Measurements from ENCODE around the gene ATXN7L1. TPM values are rescaled to one million over a fixed set of nuclear protein-coding genes. Genes with fewer than 3 reads are reported as not detected.
A peak's percentile ranks its signal among the peaks of the same experiment; 100 is the strongest.

The ATXN7L1 gene
- total and polyA plus RNA-seq, 2 donors (not counting 1 experiment from before 2014, with no cell fraction given): 7.1 to 40.6 TPM

- Histone ChIP-seq H3K27me3 (replicated peaks in 1 of 4; ENCODE audit: control extremely low read depth in 1 of 4, control insufficient read depth in 3 of 4, insufficient read depth in 4 of 4, low read length in 3 of 4) (no peaks in the 10 kb centered on the region), H3K4me2 (replicated peaks; ENCODE audit: low read depth, low read length, poor library complexity, severe bottlenecking) (peak overlapping the region; percentile 45), H3K27ac (ENCODE audit: low read length in 2 of 2) (peak overlapping the region in 1 of 2 donors; percentile 5), H3K36me3 (replicated peaks in 1 of 2; ENCODE audit: control extremely low read depth in 1 of 2, control insufficient read depth in 1 of 2, extremely low read depth in 1 of 2, insufficient read depth in 2 of 2, low read length in 1 of 2) (peaks cover 2% of the 10 kb centered on the region in 2 experiments), H3K9ac (ENCODE audit: low read length) (no peak overlapping the region), H3K4me3 (ENCODE audit: control extremely low read depth in 1 of 5, extremely low read depth in 1 of 5, insufficient read depth in 1 of 5, low read depth in 2 of 5, low read length in 4 of 5) (no peak overlapping the region), H4K20me1 (ENCODE audit: control insufficient read depth, insufficient read depth, low read length, poor library complexity, severe bottlenecking) (no peaks in the 10 kb centered on the region), H3K4me1 (ENCODE audit: control insufficient read depth in 2 of 2, insufficient read depth in 2 of 2, low read length in 2 of 2) (peaks cover 37 to 51% of the 10 kb centered on the region in 2 donors), H2AFZ (ENCODE audit: insufficient read depth, low read depth, low read length, poor library complexity, severe bottlenecking) (peak overlapping the region; percentile 12), H3K79me2 (ENCODE audit: control insufficient read depth, insufficient read depth, low read length) (peaks cover 45% of the 10 kb centered on the region), H3K9me3 (ENCODE audit: control extremely low read depth in 1 of 3, control insufficient read depth in 2 of 3, insufficient read depth in 1 of 3, low read length in 2 of 3) (no peaks in the 10 kb centered on the region)
- DNase-seq (peak; percentile 35), ATAC-seq (ENCODE audit: low read depth) (no peak)
- no peak for TF ChIP-seq CTCF (IDR thresholded peaks at IDR 0.05)
- no peak for TF ChIP-seq EZH2 (IDR thresholded peaks at IDR 0.05; ENCODE audit: borderline replicate concordance, insufficient read depth, low read depth, low read length, poor library complexity, severe bottlenecking)
- Mint-ChIP-seq H3K4me1 (peaks cover 67% of the 10 kb centered on the region), H3K27me3 (no peaks in the 10 kb centered on the region), H3K27ac (peak overlapping the region; percentile 74), H3K4me3 (no peak overlapping the region), H3K9me3 (ENCODE audit: insufficient read depth) (no peaks in the 10 kb centered on the region)
- CTCF ChIA-PET: interaction anchor here (0.8 to 3.3 kb wide), 8 partner anchors 12 to 202 kb away, joined by 3 to 22 read pairs (median 4); no protein-coding TSS in a partner anchor
- intact Hi-C loops (cut with micrococcal nuclease): loop anchor here (5.0 to 10.0 kb wide), 2 partner anchors 611 to 1489 kb away; partner anchors contain the start of gene HBP1
- POLR2A ChIA-PET: interaction anchor here (0.7 kb wide), 1 partner anchor 16 kb away, joined by 5 read pairs; no protein-coding TSS in a partner anchor
- 23% methylated on average over 8 of the region's 8 CpGs for WGBS (ENCODE audit: insufficient coverage)
These were observed 200.4 kb downstream of the ATXN7L1 start for GRCh38 chr7:105675934-105676371.

GRCh38 chr7:105674200-105674920 is 202.0 kb downstream of the ATXN7L1 start:
- peaks cover 44% of the 10 kb centered on the region for H3K79me2 ChIP-seq (ENCODE audit: control insufficient read depth, insufficient read depth, low read length)
- no peak overlapping the region for H3K4me2 ChIP-seq (replicated peaks; ENCODE audit: low read depth, low read length, poor library complexity, severe bottlenecking)
- 69% methylated on average over 2 of the region's 4 CpGs for WGBS (ENCODE audit: insufficient coverage)
- H3K27ac ChIP-seq (ENCODE audit: low read length in 2 of 2): peak overlapping the region in 1 of 2 donors; percentile 10
- no peaks in the 10 kb centered on the region for H3K9me3 ChIP-seq (ENCODE audit: control extremely low read depth in 1 of 3, control insufficient read depth in 2 of 3, insufficient read depth in 1 of 3, low read length in 2 of 3)
- H4K20me1 ChIP-seq (ENCODE audit: control insufficient read depth, insufficient read depth, low read length, poor library complexity, severe bottlenecking): no peaks in the 10 kb centered on the region
- Mint-ChIP-seq H3K27ac (peak overlapping the region; percentile 74), H3K4me1 (peaks cover 63% of the 10 kb centered on the region), H3K27me3 (no peaks in the 10 kb centered on the region), H3K4me3 (no peak overlapping the region), H3K9me3 (ENCODE audit: insufficient read depth) (no peaks in the 10 kb centered on the region)
- no peak overlapping the region for H2AFZ ChIP-seq (ENCODE audit: insufficient read depth, low read depth, low read length, poor library complexity, severe bottlenecking)
- no peak overlapping the region for H3K4me3 ChIP-seq (ENCODE audit: control extremely low read depth in 1 of 5, extremely low read depth in 1 of 5, insufficient read depth in 1 of 5, low read depth in 2 of 5, low read length in 4 of 5)
- POLR2A ChIA-PET: interaction anchor here (0.6 kb wide), 1 partner anchor 17 kb away, joined by 5 read pairs; no protein-coding TSS in a partner anchor
- no peaks in the 10 kb centered on the region for H3K27me3 ChIP-seq (replicated peaks in 1 of 4; ENCODE audit: control extremely low read depth in 1 of 4, control insufficient read depth in 3 of 4, insufficient read depth in 4 of 4, low read length in 3 of 4)
- intact Hi-C loops (cut with micrococcal nuclease): loop anchor here (10.0 kb wide), 1 partner anchor 1490 kb away; the partner anchor contains the start of gene HBP1
- DNase-seq: no peak
- peaks cover 35 to 47% of the 10 kb centered on the region in 2 donors for H3K4me1 ChIP-seq (ENCODE audit: control insufficient read depth in 2 of 2, insufficient read depth in 2 of 2, low read length in 2 of 2)
- TF ChIP-seq CTCF (IDR thresholded peaks at IDR 0.05): no peak
- no peak for TF ChIP-seq EZH2 (IDR thresholded peaks at IDR 0.05; ENCODE audit: borderline replicate concordance, insufficient read depth, low read depth, low read length, poor library complexity, severe bottlenecking)
- no peak for ATAC-seq (ENCODE audit: low read depth)
- peaks cover 2% of the 10 kb centered on the region in 2 experiments for H3K36me3 ChIP-seq (replicated peaks in 1 of 2; ENCODE audit: control extremely low read depth in 1 of 2, control insufficient read depth in 1 of 2, extremely low read depth in 1 of 2, insufficient read depth in 2 of 2, low read length in 1 of 2)
- no peak overlapping the region for H3K9ac ChIP-seq (ENCODE audit: low read length)
- CTCF ChIA-PET: interaction anchor here (0.9 to 3.0 kb wide), 6 partner anchors 12 to 368 kb away, joined by 3 to 18 read pairs (median 6); no protein-coding TSS in a partner anchor
